HepG2 (cell line): ENCODE data around the gene CNTRL. TPM values are rescaled to one million over a fixed set of nuclear protein-coding genes. Genes with fewer than 3 reads are reported as not detected.
A peak's percentile ranks its signal among the peaks of the same experiment; 100 is the strongest.

Experiments used
- FOXA3 ChIP-seq: IDR thresholded peaks from 2 replicates; pipeline ENCODE4 v1.6.1; 2016; ENCODE audit warnings: missing genetic modification reagents, missing compliant biosample characterization
- MEF2D ChIP-seq: sonication (generic); formaldehyde crosslinking; IDR thresholded peaks from 2 replicates; pipeline ENCODE4 v1.5.1; 2020; ENCODE audit warnings: mild to moderate bottlenecking, missing genetic modification reagents
- STAT5B ChIP-seq: sonication (generic); formaldehyde crosslinking; IDR thresholded peaks from 2 replicates; pipeline ENCODE4 v1.4.0; 2020; ENCODE audit warnings: missing genetic modification reagents
- WIZ ChIP-seq: sonication (generic); formaldehyde crosslinking; IDR thresholded peaks from 2 replicates; pipeline ENCODE4 v1.5.1; 2020; ENCODE audit warnings: mild to moderate bottlenecking, missing genetic modification reagents
- ZNF333 ChIP-seq: sonication (generic); formaldehyde crosslinking; IDR thresholded peaks from 2 replicates; pipeline ENCODE4 v1.4.0; 2020; ENCODE audit warnings: mild to moderate bottlenecking, missing genetic modification reagents, borderline replicate concordance
- ZNF644 ChIP-seq: IDR thresholded peaks from 2 replicates; pipeline ENCODE4 v1.6.1; 2016; ENCODE audit warnings: low read depth
- polyA plus RNA-seq, 8 experiments: library from polyadenylated mRNA; depleted of rRNA in 3 of 8; stranded (reverse) in 7 of 8; unstranded in 1 of 8; fragments of >200 nt; fragmentation: Illumina TruSeq in 4 of 8; extraction: Trizol in 4 of 8; gene quantifications; 2 replicates each; pipeline versions ENCODE4 v1.2.1 to v1.2.3, GENCODE V29; 2011 to 2016; ENCODE audit warnings: low read depth in 4 of 8, missing spikeins in 1 of 8, mixed read lengths in 1 of 8; ENCODE audit not compliant: insufficient read depth in 1 of 8
- total RNA-seq, 5 experiments: library from RNA; depleted of rRNA; stranded (reverse); fragments of >200 nt; fragmentation: Illumina TruSeq; extraction: Trizol; gene quantifications; 2 replicates each; pipeline ENCODE4 v1.2.3, GENCODE V29; 2016; ENCODE audit warnings: low read depth in 1 of 5
- TF ChIP-seq, protein P1 (sequence below): sonication (generic); formaldehyde crosslinking; IDR thresholded peaks from 2 replicates; pipeline ENCODE4 v1.5.0; 2020; ENCODE audit warnings: mild to moderate bottlenecking, missing genetic modification reagents
- TF ChIP-seq, protein P2 (sequence below): IDR thresholded peaks from 2 replicates; pipeline ENCODE4 v1.4.0; 2020; ENCODE audit warnings: mild to moderate bottlenecking, missing genetic modification reagents
- TF ChIP-seq, protein P3 (sequence below): sonication (generic); formaldehyde crosslinking; IDR thresholded peaks from 2 replicates; pipeline ENCODE4 v1.4.0; 2020; ENCODE audit warnings: missing genetic modification reagents
- TF ChIP-seq, protein P4 (sequence below): sonication (generic); formaldehyde crosslinking; conservative IDR thresholded peaks from 2 replicates; pipeline ENCODE4 v1.4.0; 2020; ENCODE audit warnings: missing genetic modification reagents

CNTRL gene
- total and polyA plus RNA-seq, 2 of the 13 experiments (the other 11 are each of a cell fraction or from before 2014, with no cell fraction given), result 7.5 to 11.8 TPM

DNA sequence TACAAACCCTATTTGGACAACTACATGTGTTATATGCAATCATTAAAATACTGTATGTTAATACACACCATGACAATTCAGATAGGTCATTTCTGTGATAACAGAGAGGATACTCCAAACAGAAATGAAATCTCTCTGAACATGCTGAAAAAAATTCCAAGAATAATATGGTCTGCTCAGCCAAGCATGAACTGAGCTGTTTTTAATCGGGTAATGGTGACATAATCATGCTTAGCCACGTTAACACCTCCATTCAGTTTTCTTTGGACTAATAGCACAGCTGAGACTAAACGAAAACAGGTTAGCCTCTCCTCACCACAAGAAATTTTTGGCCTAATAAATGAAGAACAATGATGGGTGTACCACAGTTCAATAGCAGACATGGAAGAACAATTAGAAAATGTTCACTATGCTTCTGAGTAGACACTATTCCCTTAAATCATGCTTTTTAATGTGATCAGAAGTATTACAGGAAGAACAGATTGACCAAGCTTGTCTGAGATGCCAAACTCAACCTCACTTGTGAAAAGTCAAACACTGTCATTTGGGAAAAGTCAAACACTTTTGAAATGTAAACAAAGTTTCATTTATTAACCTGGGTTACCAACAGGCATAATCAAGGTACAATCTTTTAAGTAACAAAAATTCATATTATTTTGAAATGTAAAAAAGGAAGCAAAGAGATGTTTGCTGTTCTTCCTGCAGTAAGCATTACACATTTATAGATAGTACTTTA, 107.5 kb downstream of the CNTRL start (continued):
- TF ChIP-seq, protein P1, sequence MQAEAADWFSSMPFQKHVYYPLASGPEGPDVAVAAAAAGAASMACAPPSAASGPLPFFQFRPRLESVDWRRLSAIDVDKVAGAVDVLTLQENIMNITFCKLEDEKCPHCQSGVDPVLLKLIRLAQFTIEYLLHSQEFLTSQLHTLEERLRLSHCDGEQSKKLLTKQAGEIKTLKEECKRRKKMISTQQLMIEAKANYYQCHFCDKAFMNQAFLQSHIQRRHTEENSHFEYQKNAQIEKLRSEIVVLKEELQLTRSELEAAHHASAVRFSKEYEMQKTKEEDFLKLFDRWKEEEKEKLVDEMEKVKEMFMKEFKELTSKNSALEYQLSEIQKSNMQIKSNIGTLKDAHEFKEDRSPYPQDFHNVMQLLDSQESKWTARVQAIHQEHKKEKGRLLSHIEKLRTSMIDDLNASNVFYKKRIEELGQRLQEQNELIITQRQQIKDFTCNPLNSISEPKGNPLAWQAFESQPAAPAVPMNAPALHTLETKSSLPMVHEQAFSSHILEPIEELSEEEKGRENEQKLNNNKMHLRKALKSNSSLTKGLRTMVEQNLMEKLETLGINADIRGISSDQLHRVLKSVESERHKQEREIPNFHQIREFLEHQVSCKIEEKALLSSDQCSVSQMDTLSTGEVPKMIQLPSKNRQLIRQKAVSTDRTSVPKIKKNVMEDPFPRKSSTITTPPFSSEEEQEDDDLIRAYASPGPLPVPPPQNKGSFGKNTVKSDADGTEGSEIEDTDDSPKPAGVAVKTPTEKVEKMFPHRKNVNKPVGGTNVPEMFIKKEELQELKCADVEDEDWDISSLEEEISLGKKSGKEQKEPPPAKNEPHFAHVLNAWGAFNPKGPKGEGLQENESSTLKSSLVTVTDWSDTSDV, result no peak
- TF ChIP-seq, protein P2, sequence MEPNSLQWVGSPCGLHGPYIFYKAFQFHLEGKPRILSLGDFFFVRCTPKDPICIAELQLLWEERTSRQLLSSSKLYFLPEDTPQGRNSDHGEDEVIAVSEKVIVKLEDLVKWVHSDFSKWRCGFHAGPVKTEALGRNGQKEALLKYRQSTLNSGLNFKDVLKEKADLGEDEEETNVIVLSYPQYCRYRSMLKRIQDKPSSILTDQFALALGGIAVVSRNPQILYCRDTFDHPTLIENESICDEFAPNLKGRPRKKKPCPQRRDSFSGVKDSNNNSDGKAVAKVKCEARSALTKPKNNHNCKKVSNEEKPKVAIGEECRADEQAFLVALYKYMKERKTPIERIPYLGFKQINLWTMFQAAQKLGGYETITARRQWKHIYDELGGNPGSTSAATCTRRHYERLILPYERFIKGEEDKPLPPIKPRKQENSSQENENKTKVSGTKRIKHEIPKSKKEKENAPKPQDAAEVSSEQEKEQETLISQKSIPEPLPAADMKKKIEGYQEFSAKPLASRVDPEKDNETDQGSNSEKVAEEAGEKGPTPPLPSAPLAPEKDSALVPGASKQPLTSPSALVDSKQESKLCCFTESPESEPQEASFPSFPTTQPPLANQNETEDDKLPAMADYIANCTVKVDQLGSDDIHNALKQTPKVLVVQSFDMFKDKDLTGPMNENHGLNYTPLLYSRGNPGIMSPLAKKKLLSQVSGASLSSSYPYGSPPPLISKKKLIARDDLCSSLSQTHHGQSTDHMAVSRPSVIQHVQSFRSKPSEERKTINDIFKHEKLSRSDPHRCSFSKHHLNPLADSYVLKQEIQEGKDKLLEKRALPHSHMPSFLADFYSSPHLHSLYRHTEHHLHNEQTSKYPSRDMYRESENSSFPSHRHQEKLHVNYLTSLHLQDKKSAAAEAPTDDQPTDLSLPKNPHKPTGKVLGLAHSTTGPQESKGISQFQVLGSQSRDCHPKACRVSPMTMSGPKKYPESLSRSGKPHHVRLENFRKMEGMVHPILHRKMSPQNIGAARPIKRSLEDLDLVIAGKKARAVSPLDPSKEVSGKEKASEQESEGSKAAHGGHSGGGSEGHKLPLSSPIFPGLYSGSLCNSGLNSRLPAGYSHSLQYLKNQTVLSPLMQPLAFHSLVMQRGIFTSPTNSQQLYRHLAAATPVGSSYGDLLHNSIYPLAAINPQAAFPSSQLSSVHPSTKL, result peak; percentile 28; the same call in 1 of the 2 replicates
- no peak for TF ChIP-seq MEF2D
- TF ChIP-seq ZNF644, result no peak
- TF ChIP-seq, protein P3, sequence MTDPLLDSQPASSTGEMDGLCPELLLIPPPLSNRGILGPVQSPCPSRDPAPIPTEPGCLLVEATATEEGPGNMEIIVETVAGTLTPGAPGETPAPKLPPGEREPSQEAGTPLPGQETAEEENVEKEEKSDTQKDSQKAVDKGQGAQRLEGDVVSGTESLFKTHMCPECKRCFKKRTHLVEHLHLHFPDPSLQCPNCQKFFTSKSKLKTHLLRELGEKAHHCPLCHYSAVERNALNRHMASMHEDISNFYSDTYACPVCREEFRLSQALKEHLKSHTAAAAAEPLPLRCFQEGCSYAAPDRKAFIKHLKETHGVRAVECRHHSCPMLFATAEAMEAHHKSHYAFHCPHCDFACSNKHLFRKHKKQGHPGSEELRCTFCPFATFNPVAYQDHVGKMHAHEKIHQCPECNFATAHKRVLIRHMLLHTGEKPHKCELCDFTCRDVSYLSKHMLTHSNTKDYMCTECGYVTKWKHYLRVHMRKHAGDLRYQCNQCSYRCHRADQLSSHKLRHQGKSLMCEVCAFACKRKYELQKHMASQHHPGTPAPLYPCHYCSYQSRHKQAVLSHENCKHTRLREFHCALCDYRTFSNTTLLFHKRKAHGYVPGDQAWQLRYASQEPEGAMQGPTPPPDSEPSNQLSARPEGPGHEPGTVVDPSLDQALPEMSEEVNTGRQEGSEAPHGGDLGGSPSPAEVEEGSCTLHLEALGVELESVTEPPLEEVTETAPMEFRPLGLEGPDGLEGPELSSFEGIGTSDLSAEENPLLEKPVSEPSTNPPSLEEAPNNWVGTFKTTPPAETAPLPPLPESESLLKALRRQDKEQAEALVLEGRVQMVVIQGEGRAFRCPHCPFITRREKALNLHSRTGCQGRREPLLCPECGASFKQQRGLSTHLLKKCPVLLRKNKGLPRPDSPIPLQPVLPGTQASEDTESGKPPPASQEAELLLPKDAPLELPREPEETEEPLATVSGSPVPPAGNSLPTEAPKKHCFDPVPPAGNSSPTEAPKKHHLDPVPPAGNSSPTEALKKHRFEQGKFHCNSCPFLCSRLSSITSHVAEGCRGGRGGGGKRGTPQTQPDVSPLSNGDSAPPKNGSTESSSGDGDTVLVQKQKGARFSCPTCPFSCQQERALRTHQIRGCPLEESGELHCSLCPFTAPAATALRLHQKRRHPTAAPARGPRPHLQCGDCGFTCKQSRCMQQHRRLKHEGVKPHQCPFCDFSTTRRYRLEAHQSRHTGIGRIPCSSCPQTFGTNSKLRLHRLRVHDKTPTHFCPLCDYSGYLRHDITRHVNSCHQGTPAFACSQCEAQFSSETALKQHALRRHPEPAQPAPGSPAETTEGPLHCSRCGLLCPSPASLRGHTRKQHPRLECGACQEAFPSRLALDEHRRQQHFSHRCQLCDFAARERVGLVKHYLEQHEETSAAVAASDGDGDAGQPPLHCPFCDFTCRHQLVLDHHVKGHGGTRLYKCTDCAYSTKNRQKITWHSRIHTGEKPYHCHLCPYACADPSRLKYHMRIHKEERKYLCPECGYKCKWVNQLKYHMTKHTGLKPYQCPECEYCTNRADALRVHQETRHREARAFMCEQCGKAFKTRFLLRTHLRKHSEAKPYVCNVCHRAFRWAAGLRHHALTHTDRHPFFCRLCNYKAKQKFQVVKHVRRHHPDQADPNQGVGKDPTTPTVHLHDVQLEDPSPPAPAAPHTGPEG, result no peak
- TF ChIP-seq STAT5B, result no peak
- TF ChIP-seq FOXA3 (CRISPR knock-in tag), result peak; percentile 63
- TF ChIP-seq ZNF333, result no peak
- TF ChIP-seq WIZ (CRISPR knock-in tag), result no peak
- TF ChIP-seq, protein P4, sequence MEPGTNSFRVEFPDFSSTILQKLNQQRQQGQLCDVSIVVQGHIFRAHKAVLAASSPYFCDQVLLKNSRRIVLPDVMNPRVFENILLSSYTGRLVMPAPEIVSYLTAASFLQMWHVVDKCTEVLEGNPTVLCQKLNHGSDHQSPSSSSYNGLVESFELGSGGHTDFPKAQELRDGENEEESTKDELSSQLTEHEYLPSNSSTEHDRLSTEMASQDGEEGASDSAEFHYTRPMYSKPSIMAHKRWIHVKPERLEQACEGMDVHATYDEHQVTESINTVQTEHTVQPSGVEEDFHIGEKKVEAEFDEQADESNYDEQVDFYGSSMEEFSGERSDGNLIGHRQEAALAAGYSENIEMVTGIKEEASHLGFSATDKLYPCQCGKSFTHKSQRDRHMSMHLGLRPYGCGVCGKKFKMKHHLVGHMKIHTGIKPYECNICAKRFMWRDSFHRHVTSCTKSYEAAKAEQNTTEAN (CRISPR knock-in tag), result no peak
